IPS DF 6.9 (cell line): ENCODE measurements around the gene TSPYL1.

ENCODE experiments used
- DNase-seq: peaks from one replicate; pipeline ENCODE4 v3.0.0-alpha.2; 2013; ENCODE audit warnings: low read depth, low spot score
- H3K27ac ChIP-seq: one replicate; pipeline ENCODE4 v1.5.1; 2013; ENCODE audit warnings: low read length, control low read depth
- H3K27me3 ChIP-seq: 2 replicates; pipeline ENCODE4 v1.6.1; 2013; ENCODE audit warnings: mild to moderate bottlenecking, low read length; ENCODE audit not compliant: control insufficient read depth, insufficient read depth
- H3K36me3 ChIP-seq: 2 replicates; pipeline ENCODE4 v1.6.1; 2013; ENCODE audit warnings: low read length; ENCODE audit not compliant: control insufficient read depth, insufficient read depth
- H3K4me1 ChIP-seq: 2 replicates; pipeline ENCODE4 v1.6.1; 2013; ENCODE audit warnings: low read length; ENCODE audit not compliant: control insufficient read depth, insufficient read depth
- H3K4me3 ChIP-seq: 2 replicates; pipeline ENCODE4 v1.5.1; 2013; ENCODE audit warnings: mild to moderate bottlenecking, low read length
- H3K9me3 ChIP-seq: 2 replicates; pipeline ENCODE4 v1.6.1; 2013; ENCODE audit warnings: low read length, inconsistent platforms; ENCODE audit not compliant: control insufficient read depth, insufficient read depth
- WGBS: extraction: QIAGEN DNeasy Blood & Tissue Kit; methylation state at CpG from one replicate; pipeline ENCODE4 v1.1.7; 2013; ENCODE audit warnings: mixed read lengths, missing lambda C conversion rate; ENCODE audit not compliant: insufficient read length, insufficient coverage; 5-methylcytosine and 5-hydroxymethylcytosine counted together

TSPYL1 gene

DNA sequence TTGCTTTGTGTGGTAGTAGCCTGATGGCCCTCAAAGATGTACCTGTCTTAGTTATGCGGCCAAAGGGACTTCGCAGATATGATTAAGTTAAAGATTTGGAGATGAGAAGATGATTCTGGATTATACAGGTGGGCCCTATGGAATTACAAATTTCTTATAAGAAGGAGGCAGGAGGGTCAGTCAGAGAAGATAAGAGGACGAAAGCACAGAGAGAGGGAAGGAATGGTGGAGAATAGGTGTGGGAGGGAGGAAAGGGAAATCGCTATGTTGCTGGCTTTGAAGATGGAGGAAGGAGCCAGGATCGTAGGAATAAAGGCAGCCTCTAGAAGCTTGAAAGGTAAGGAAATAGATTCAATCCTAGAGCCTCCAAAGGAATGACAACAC is 1.2 kb upstream of the TSPYL1 start:
- no peak overlapping the region for H3K27ac ChIP-seq
- no peaks in the 10 kb centered on the region for H3K9me3 ChIP-seq
- H3K4me3 ChIP-seq = no peak overlapping the region
- H3K36me3 ChIP-seq = peaks cover 3% of the 10 kb centered on the region; the same call in 1 of the 2 replicates
- DNase-seq = no peak
- WGBS = 100% methylated on average over 3 of the region's 5 CpGs
- H3K4me1 ChIP-seq = peaks cover 5% of the 10 kb centered on the region; the same call in 1 of the 2 replicates
- no peaks in the 10 kb centered on the region for H3K27me3 ChIP-seq

DNA sequence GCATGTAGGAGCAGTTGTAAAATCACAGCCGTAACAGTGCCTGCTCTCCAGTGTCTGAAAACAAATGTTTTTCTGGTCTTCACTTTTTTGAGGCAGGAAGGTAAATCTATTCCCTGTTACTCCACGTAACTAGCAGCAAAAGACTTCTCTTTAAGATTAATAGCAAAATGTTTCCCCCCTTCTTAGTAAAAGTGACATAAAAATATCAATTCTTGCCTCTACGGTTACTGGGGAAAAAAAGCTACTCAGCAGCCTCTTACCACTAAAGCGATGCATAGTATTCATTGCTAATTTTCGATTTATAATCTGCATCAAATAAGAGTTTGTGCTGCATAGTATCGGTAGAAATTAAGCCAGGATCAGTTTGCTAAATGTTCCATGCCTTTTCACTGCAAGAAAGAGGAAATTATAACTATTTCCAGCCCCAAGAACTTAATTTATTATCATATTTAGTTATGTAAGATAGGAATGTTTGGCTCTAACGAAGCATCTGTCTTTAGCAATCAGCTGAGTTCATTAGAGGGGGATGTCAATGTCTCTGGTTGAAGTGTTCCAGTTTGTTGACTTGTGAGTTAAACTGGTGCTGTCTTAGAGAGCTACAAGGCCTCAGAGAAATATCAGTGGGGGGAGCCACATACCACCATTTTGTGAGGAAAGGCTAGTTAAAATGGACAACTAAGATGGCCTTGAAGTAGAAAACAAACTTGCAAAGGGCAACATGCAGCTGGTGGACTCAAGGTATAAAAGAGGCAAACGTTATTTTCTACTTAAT is 617 bp upstream of the TSPYL1 start:
- Histone ChIP-seq H3K27ac (no peak overlapping the region), H3K36me3 (peaks cover 3% of the 10 kb centered on the region; the same call in 1 of the 2 replicates), H3K4me1 (peaks cover 5% of the 10 kb centered on the region; the same call in 1 of the 2 replicates), H3K27me3 (no peaks in the 10 kb centered on the region), H3K4me3 (peak overlapping the region; percentile 35; the same call in 1 of the 2 replicates), H3K9me3 (no peaks in the 10 kb centered on the region)
- no peak for DNase-seq
- WGBS = no CpG with 5 or more reads among the region's 8 CpGs

DNA sequence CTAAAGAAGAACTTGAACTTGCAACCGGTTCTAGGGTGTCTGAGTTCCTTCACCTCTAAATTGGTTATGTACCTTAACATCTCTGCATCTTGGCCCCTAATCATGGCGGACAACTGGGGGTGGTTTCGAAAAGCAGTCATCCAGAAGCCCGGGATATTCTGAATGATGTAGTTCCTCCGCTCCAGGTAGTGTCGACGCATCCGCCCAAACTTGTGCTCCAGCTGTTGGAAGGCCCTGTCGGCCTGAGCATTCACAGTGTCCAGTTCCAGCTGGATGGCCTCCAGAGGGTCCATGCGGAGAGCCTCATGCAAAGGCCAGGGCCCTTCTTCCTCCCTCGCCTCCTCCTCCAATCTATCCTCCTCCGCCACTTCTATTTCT is 887 bp downstream of the TSPYL1 start:
- Histone ChIP-seq H3K27ac (no peak overlapping the region), H3K36me3 (peaks cover 3% of the 10 kb centered on the region; the same call in 1 of the 2 replicates), H3K9me3 (no peaks in the 10 kb centered on the region), H3K4me3 (peak overlapping the region; percentile 90; the same call in 1 of the 2 replicates), H3K27me3 (no peaks in the 10 kb centered on the region), H3K4me1 (peaks cover 5% of the 10 kb centered on the region; the same call in 1 of the 2 replicates)
- WGBS = no CpG with 5 or more reads among the region's 12 CpGs
- DNase-seq = no peak

DNA sequence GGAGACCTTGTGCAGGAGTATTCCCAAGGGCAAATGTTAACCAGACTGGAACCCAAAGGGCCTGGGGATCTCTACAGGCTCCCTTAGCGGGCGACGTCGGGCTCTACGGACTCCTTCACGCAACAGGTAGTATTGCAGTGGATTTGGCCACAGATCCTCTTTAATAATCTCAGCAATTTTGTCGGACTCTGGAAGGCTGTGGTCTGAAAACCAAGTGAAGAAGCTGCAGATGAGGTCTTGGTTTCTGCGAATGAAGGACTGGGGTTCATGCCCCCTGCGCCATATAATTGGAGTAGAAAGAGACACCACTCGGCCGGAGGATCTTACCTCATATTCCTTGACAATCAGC is 1.3 kb downstream of the TSPYL1 start:
- H3K36me3 ChIP-seq = peaks cover 3% of the 10 kb centered on the region; the same call in 1 of the 2 replicates
- no peaks in the 10 kb centered on the region for H3K9me3 ChIP-seq
- H3K27me3 ChIP-seq = no peaks in the 10 kb centered on the region
- no CpG with 5 or more reads among the region's 11 CpGs for WGBS
- H3K27ac ChIP-seq = no peak overlapping the region
- H3K4me3 ChIP-seq = peak overlapping the region; percentile 90; the same call in 1 of the 2 replicates
- H3K4me1 ChIP-seq = peaks cover 5% of the 10 kb centered on the region; the same call in 1 of the 2 replicates
- no peak for DNase-seq

DNA sequence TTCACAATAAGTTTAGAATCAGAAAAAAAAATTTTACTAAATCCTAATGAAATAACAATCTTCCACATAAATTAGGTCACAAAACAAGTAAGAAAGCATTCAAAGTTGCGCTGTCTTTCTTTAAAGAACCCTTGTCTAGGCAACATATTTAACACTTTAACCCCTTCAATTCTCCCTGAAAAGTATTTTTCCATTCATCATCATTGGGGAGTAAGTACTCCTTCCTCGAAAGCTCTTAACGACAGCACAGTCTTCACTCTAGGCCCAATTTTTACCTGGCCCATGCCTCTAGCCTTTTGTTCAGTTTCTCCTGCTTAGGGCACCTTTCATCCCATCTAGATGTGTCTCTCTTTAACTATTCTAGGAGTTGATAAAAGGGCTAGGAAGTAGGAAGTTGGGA is 2.6 kb downstream of the TSPYL1 start:
- Histone ChIP-seq H3K27ac (no peak overlapping the region), H3K36me3 (peaks cover 3% of the 10 kb centered on the region; the same call in 1 of the 2 replicates), H3K27me3 (no peaks in the 10 kb centered on the region), H3K4me1 (peaks cover 4% of the 10 kb centered on the region; the same call in 1 of the 2 replicates), H3K9me3 (no peaks in the 10 kb centered on the region), H3K4me3 (no peak overlapping the region)
- DNase-seq = no peak
- no CpG with 5 or more reads among the region's 3 CpGs for WGBS

DNA sequence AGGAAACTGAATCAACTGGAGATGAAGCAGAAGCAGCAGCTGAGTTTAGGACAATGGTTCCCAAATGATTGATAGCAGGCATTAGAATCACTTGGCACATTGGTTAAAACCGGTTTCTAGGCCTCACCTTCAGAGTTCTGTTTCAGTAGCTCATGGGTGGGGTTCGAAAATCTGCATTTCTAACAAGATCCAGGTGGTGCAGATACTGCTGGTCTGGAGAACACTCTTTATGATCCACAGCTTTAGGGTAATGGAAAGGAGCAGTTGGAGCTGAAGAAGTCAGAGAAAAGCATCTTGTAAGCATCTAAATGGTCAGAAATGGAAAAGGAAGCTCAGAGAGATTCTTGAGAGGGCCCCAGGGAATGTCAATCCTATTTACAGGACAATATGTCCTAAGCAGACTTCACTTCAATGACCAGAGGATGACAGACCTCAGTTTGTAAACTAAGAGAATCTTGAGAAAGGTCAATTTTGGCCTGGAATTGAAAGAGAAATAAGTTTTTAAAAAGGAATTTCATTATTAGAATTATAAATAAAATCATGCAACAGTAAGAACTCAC is 8.5 kb downstream of the TSPYL1 start:
- WGBS = no CpG with 5 or more reads among the region's 2 CpGs
- no peak for DNase-seq
- no peaks in the 10 kb centered on the region for H3K27me3 ChIP-seq
- no peak overlapping the region for H3K4me3 ChIP-seq
- H3K9me3 ChIP-seq = no peaks in the 10 kb centered on the region
- H3K27ac ChIP-seq = no peak overlapping the region
- no peaks in the 10 kb centered on the region for H3K4me1 ChIP-seq
- H3K36me3 ChIP-seq = no peaks in the 10 kb centered on the region

DNA sequence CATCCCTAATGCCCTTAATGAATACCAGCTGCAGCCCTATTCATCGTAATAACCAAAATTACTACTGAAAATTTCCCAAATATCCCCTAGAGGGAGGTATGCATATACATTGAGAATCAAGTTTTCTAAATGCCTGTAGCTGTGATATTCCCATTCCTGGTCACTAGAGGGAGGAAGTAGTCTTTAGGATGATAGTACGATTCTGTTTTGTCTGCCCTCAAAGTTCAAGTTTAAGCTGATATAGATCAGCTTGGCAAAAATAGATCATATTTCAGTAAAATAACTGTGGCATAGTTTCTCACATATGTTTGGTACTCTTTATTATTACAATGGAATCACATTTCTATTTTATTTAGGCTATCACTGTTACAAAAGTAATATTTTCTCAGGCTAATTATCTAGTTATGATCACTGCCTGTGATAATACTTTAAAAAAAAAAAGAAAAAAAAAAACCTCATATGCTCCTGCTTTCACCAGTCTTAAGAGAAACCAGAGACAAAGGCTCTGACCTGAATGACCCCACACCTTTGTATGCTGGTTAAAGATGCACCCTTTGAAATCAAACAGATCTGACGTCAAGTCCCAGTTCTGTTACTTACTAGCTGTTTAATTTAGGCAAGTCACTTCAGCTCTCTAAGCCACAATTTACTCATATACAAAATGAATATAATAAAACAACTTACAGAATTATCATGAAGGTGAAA is 11.0 kb downstream of the TSPYL1 start:
- no peak for DNase-seq
- no peak overlapping the region for H3K27ac ChIP-seq
- no peaks in the 10 kb centered on the region for H3K4me1 ChIP-seq
- no peaks in the 10 kb centered on the region for H3K27me3 ChIP-seq
- no peaks in the 10 kb centered on the region for H3K9me3 ChIP-seq
- H3K4me3 ChIP-seq = no peak overlapping the region
- WGBS = no CpG with 5 or more reads among the region's 3 CpGs
- no peaks in the 10 kb centered on the region for H3K36me3 ChIP-seq

DNA sequence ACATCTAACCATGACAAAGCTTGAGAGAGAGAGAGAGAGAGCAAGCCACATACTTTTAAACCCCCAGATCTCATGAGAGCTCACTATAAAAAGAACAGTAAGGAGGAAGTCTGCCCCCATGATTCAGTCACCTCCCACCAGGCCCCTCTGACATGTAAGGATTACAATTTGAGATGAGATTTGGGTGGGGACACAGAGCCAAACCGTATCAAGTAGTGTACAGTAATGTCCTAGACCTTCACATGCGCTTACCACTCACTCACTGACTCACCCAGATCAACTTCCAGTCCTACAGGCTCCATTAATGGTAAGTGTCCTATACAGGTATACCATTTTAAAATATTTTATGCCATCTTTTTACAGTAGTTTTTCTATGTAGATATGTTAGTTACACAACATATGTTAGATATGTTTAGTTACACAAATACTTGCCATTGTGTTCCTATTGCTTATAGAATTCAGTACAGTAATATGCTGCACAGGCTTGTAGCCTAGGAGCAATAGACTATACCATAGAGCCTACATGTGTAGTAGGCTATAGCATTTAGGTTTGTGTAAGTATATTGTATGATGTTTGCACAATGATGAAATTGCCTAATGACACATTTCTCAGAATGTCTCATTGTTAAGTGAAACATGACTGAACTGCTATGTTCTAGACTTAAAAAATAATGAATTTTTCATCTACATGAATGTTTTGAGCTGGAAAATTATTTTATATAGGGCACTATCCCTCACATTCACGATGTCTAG is 11.7 kb downstream of the TSPYL1 start:
- no peaks in the 10 kb centered on the region for H3K9me3 ChIP-seq
- WGBS = no CpG with 5 or more reads among the region's 3 CpGs
- H3K4me3 ChIP-seq = no peak overlapping the region
- H3K36me3 ChIP-seq = no peaks in the 10 kb centered on the region
- H3K27ac ChIP-seq = no peak overlapping the region
- H3K4me1 ChIP-seq = no peaks in the 10 kb centered on the region
- H3K27me3 ChIP-seq = no peaks in the 10 kb centered on the region
- no peak for DNase-seq

DNA sequence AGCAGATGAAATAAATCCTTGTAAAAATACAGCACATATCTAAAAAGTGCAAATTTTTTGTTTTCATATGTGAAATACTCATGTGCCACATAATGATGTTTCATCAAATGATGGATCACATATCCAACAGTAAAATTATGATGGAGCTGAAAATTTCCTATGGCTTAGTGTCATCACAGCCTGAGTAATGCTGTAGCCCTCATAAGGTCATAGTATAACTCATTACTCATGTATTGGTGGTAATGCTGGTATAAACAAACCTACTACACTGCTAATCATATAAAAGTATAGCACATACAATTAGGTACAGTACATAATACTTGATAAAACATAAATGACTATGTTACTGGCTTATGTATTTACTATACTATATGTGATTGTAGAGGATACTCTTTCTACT is 12.9 kb downstream of the TSPYL1 start:
- Histone ChIP-seq H3K4me1 (no peaks in the 10 kb centered on the region), H3K9me3 (no peaks in the 10 kb centered on the region), H3K36me3 (no peaks in the 10 kb centered on the region), H3K4me3 (no peak overlapping the region), H3K27me3 (no peaks in the 10 kb centered on the region), H3K27ac (no peak overlapping the region)
- no peak for DNase-seq
